ENCODE data around the gene MAPK10.

DNA sequence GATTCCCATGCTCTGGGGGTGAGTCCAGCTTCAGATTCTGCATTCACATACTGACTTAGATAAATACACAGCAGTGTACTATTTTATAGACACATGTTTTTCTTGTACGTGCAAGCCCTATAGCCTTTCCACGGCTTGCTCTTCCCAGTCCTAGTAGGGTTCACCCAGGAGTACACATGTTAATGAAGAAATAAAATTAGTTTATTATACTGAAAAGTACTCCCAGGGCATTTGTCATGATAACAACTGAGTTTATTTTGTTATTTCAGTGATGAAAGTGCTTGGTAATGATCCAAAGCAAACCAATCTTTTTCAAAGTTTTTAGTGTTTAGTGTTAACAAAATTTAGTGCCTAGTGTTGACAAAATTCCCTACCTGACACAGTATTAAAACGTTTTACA is 21.3 kb downstream of the MAPK10 start:
- TF ChIP-seq, protein P1, sequence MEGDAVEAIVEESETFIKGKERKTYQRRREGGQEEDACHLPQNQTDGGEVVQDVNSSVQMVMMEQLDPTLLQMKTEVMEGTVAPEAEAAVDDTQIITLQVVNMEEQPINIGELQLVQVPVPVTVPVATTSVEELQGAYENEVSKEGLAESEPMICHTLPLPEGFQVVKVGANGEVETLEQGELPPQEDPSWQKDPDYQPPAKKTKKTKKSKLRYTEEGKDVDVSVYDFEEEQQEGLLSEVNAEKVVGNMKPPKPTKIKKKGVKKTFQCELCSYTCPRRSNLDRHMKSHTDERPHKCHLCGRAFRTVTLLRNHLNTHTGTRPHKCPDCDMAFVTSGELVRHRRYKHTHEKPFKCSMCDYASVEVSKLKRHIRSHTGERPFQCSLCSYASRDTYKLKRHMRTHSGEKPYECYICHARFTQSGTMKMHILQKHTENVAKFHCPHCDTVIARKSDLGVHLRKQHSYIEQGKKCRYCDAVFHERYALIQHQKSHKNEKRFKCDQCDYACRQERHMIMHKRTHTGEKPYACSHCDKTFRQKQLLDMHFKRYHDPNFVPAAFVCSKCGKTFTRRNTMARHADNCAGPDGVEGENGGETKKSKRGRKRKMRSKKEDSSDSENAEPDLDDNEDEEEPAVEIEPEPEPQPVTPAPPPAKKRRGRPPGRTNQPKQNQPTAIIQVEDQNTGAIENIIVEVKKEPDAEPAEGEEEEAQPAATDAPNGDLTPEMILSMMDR (IDR thresholded peaks at IDR 0.05), result no peak
- TF ChIP-seq POLR2A (IDR thresholded peaks at IDR 0.05) (no peak), POLR2AphosphoS5 (IDR thresholded peaks at IDR 0.05) (no peak), EP300 (IDR thresholded peaks at IDR 0.05) (no peak)
